PC-9 (cell line): Measurements from ENCODE around the gene CLDN15.

Experiments
- EZH2 ChIP-seq: fragments of 200-600 bp; sonication (generic); IDR thresholded peaks from 2 replicates; pipeline ENCODE4 v1.8.0; 2017; ENCODE audit warnings: antibody characterized with exemption, low read depth
- TF ChIP-seq, protein P1 (sequence below): fragments of 200-600 bp; sonication (generic); conservative IDR thresholded peaks from 2 replicates; pipeline ENCODE4 v1.6.1; 2017; ENCODE audit warnings: mixed run types, antibody characterized with exemption, mild to moderate bottlenecking, moderate library complexity

DNA sequence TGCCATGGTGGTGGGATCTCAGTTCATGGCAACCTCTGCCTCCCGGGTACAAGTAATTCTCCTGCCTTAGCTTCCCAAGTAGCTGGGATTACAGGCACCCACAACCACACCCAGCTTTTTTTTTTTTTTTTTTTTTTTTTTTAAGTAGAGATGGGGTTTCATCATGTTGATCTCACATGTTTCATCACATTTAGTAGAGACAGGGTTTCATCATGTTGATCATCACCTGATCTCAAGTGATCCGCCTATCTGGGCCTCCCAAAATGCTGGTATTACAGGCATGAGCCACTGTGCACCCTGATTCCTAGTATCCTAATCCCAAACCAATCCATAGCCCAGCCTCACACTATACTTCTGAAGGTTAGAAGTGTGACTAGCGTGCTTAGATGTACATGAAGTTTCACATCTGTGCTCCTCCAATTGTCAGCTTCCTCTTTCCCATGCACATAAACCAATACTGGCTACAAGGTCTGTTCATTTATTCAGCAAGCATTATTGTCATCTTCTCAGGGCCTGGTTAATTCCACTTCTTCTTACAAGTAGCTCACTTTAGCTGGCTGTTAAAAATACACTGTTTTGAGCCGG is 50.7 kb downstream of the CLDN15 start:
- TF ChIP-seq, protein P1, sequence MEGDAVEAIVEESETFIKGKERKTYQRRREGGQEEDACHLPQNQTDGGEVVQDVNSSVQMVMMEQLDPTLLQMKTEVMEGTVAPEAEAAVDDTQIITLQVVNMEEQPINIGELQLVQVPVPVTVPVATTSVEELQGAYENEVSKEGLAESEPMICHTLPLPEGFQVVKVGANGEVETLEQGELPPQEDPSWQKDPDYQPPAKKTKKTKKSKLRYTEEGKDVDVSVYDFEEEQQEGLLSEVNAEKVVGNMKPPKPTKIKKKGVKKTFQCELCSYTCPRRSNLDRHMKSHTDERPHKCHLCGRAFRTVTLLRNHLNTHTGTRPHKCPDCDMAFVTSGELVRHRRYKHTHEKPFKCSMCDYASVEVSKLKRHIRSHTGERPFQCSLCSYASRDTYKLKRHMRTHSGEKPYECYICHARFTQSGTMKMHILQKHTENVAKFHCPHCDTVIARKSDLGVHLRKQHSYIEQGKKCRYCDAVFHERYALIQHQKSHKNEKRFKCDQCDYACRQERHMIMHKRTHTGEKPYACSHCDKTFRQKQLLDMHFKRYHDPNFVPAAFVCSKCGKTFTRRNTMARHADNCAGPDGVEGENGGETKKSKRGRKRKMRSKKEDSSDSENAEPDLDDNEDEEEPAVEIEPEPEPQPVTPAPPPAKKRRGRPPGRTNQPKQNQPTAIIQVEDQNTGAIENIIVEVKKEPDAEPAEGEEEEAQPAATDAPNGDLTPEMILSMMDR: no peak
- TF ChIP-seq EZH2: no peak
